GM19455 (cell line): ENCODE results near the gene COX5B.
"Not testable (repeated sequence)": the region's sequence is repeated elsewhere in the genome, so short reads cannot be mapped to it uniquely, and the experiment has no call there.

Experiments
- ATAC-seq: cut with Tn5 transposase; IDR thresholded peaks from one replicate; pipeline ENCODE4 v1.9.1; 2021; ENCODE audit not compliant: unreplicated experiment

COX5B gene, protein sequence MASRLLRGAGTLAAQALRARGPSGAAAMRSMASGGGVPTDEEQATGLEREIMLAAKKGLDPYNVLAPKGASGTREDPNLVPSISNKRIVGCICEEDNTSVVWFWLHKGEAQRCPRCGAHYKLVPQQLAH

DNA sequence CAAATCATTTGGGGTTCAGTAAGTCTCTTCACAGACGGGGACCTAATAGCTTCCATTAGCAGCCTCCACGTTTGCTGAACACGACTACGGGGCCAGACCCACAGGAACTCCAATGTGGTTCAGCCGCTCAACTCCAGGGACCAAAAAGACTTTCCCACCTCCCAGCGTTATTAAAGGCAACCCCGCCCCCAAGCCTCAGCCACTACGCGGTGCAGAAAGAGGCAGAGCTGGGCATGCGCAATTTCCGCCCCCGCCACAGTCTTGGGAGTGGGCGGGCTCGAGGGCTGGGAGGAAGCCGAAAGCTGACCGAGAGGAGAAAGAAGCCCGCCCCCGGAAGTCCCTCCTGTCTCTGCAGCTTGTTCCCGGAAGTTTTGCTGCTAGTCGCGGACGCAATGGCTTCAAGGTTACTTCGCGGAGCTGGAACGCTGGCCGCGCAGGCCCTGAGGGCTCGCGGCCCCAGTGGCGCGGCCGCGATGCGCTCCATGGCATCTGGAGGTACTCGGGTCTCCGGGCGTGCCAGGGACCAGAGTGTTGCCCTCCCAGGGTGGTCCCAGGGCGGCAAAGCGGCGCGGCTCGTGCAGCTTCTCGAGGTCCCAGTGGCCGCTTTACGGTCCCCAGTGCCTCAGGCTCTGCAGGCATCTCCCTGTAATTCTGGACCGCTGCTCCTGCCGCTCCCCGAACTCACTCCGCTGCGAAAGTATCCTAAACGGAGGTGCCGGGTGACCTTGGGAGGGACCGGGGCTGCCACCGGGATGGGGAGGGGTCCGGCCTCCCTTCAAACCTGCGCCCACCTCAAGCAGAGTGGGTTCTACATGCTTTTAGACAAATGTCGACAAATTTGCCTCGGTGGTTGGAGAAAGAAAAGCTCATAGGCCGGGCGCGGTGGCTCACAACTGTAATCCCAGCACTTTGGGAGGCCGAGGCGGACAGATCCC is at the start of gene COX5B:
TSS of gene COX5B (plus strand) at position 368 of the 935 bp plus-strand sequence. CDS start at position 393, 25 bp downstream.
- ATAC-seq, result peak; percentile 95

DNA sequence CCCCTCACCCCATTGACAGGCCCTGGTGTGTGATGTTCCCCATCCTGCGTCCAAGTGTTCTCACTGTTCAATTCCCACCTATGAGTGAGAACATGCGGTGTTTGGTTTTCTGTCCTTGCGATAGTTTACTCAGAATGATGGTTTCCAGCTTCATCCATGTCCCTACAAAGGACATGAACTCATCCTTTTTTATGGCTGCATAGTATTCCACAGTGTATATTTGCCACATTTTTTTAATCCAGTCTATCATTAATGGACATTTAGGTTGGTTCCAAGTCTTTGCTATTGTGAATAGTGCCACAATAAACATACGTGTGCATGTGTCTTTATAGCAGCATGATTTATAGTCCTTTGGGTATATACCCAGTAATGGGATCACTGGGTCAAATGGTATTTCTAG is 49.7 kb upstream of the COX5B start:
- ATAC-seq, result not testable (repeated sequence)

DNA sequence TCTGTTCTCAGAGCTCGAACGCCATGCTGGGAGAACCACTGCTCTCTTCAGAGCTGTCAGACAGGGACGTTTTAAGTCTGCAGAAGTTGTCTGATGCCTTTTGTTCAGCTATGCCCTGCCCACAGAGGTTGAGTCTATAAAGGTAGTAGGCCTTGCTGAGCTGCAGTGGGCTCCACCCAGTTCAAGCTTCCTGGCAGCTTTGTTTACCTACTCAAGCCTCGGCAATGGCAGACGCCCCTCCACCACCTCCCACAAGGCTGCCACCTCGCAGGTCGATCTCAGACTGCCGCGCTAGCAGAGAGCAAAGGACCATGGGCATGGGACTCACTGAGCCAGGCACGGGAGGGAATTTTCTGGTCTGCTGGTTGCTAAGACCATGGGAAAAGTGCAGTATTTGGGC is 44.3 kb upstream of the COX5B start:
- not testable (repeated sequence) for ATAC-seq

DNA sequence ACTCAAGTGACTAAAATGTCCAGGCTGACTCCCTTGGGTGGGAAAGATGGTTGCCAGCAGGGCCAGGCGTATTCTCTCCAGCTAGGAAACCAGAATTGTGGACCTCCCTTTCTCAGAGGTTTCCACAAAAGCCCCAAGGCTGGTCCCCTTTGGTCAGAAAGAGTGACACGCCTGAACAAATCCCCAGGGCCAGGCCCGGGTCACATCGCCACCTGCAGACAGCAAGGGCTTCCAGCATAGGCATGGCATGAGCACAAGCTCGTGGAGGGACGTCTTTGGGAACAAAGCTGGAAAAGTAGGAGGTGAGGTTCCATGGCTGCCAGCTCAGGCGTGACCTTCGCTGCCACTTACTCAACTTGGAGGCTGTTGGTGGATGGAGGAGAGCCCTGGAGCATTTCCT is 40.8 kb upstream of the COX5B start:
- not testable (repeated sequence) for ATAC-seq

DNA sequence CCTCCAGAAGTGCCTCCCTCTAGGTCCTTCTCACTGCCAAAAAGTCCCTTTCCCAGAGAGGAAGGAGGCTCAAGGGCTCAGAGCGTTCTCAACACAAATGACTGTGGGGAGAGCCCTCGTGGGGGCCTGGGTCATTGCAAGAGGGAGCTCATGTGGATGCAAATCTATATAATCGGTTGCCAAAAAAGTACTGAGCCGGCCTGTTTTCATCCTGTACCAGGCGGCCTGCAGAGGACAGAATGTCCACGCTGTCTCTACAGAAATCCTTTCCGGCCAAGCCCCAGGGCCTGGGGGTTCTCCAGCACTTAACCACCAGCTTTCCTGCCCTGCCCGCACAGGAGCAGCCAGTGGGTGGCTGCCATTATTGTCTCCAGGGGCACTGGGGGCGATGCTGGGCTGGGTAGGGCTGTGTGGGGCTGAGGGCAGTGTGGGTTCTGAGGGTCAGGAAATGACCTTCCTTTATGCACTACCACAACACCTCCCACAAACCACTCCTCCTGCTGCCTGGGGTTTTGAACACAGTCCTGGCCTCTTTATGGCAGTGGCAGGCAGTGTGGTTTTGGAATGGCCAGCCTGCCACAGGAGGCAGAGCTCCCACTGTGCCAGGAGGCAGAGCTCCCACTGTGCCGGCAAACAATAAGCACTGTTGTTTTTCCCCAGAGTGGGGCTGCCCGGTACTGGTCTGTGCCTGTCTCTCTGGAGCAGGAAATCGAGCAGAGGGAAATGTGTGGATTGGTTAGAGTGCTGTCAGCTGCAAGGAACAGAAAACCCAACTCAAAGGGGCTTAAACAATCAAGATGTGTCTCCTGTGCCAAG is 40.1 kb upstream of the COX5B start:
- not testable (repeated sequence) for ATAC-seq

DNA sequence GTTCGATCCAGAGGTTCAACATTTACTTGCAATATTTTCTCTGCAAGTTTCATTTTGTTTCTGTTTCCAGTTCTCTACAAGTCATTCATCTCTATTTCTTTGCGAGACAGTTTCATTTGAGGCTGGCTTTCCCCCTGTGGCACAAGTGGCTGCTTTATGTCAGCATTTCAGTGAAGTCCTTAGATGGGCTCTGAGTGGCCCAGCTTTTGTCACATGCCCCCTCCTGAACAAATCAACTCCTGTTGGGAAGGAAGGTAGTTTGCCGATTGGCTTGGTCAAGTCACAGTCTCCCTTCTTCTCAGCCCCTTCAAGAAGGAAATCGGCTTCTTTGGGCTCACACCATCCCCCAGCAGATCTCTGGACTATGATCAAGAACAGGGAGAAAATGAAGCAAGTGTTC is 37.1 kb upstream of the COX5B start:
- not testable (repeated sequence) for ATAC-seq

DNA sequence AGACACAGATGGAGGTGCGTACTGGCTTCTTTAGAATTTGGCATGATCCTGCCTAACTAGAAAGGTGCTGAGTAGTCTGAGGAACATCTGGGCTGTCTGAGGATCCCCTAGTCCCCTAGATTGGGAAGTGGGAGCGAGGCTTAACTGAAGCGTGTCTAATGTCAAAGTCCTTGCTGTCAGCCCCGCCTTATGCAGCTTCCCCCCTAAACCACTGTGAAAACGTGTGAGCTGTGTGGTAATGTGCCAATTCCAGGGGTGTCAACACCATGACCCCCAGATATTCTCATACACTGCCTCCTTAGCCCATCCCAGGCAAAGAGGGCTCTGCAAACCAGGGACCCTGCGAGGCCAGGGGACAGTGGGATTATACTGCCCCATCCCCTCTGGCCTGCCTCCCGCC is 34.0 kb upstream of the COX5B start:
- ATAC-seq, result not testable (repeated sequence)

DNA sequence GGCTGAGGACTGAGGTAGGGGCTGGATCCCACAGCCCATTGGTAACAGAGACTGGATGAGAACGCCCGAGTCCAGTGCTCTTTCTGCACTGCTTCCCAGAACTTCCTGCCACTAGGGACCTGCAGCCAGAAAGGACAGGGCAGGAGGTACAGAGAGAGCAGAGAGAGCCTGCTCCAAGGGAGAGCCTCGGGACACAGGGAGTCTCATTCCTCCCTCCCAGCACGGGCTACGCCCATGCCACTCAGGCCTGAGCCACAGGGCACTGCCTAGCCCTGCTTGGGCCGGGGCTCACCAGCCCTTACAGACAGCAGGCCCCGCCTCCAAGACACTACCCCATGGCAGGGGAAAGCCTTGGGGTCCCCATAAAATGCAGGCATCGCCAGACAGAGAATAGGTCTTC is 30.1 kb upstream of the COX5B start:
- ATAC-seq, result not testable (repeated sequence)

DNA sequence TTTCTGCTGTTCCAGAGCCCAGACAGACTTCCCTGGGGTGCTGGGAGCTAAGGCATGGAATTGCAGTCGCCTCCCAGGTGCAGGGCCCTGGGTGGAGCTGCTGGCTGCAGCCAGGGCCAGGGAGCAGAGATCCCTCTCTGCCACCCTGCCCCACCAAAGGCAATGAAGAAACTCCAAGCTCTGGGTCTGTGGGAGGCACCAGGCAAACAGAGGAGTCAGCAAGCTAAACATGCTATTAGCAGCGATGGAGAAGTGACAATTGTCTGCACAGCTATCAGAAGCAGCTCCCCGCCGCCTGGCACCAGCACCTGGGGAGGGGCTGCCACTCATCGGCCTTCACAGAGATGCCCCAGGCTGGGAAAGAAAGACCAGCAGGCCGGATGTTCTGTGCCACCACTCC is 28.0 kb upstream of the COX5B start:
- no peak for ATAC-seq

DNA sequence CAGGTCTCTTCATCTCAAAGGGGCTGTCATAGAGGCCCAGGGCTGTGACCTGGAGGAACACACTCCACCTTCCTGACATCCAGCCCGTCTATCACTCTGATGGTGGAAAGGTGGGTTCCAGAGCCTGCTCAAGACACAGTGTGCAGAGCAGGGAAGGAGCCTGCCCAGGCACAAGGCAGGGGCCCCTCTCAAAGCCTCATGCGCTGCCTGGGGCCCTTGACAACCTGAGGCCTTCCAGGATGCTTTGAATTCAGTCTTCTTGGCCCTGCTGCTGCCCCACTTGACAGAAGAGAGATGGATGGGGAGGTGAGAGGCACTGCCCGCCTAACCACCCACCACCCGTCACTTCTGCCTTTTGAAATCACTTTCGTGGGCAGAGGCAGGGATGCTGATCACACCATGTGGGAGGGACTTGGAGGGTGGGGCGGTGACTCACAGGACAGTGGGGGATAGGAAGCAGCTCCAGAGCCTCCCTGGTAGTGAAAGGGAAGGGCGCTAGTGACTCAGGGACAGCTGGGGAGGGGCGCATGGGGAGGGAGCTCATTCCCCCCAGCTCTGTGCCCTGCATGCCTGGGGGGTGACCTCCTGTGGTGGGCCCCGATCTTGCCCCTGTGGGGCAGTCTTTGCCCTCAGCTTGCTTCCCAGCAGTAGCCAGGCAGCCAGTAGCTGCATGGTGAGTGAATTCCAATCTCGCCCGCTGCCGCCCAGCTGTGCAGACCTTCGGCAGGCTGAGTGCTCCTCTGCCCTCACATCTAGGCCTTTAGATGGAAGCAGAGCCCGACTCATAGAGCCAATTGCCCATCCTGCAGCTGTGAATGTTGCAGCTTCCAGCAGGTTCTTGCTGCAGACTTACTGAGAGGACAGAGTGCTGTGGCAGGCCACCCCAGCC is 26.7 kb upstream of the COX5B start:
- not testable (repeated sequence) for ATAC-seq

DNA sequence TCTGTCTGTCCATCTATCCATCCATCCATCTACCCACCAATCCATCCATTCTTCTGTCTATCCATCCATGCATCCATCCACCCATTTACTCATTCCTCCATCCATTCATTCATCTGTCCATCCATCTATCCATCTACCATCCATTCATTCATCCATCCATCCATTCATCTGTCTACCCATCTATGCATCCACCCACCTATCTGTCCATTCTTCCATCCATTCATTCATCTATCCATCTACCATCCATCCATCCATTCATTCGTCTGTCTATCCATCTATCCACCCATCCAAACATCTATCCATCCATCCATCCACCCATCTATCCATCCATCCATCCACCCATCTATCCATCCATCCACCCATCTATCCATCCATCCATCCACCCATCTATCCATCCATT is 25.4 kb upstream of the COX5B start:
- not testable (repeated sequence) for ATAC-seq

DNA sequence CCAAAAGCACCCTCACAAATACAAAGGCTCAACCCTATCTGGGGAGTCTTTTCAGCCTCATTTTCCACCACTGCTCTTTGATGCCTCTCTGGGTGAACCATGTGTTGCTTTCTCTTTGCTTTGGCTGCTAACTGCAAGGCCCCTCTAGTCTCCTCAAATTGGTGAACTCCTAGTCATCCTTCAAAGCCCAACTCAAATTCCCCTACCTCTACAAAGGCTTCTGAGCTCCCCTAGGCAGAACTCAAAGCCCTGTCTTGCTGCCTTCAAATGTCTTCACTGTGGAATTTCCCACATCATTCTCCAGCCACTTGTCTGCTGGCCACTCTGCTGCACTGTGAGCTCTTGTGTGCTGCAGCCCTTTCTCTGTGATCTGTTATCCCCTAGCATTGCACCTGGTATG is 22.9 kb upstream of the COX5B start:
- not testable (repeated sequence) for ATAC-seq

DNA sequence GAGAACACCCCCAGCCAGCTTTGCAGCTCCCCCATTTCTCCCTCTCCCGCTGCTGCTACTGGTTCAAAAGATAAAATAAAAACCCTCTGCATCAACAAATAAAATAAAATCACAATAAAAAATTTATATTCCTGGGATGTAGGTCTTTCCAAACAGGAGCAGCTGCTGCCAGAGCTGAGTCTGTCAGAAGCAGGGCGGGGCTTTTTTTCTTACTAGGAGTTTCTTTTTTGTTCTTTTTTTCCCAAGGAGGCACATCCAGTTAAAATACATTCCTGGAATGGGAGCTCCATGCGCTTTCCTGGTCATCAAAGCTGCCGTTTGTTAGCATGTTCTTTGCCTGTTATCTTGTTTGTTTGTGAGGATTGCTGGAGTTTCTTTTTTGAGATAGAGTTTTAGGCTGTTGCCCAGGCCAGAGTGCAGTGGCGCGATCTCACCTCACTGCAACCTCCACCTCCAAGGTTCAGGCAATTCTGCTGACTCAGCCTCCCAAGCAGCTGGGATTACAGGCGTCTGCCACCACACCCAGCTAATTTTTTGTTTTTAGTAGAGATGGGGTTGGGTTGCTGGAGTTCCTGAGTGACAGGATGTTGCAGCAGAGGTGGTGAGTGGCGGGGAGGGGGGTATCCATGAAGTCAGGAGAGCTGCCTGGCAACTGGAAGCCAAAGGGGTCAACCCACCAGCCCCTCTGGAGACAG is 20.4 kb upstream of the COX5B start:
- not testable (repeated sequence) for ATAC-seq

DNA sequence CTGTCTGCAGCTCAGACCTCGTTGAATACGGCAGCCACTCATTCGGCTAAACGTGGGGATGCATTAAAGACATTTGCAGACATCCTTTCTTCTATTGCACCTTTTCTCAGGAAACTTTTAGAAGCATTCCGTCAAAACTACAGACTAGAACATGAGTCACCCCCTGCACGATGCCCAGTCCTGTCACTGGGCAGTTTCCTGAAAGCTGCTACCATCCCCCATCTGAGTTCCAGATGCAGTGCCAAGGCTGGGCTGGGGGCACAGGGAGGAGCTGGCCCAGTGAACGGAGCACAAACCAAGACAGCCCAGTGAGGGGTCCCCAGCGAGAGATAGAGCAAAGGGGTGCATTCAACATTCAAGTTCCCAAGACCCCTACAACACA is 19.8 kb upstream of the COX5B start:
- ATAC-seq, result not testable (repeated sequence)

DNA sequence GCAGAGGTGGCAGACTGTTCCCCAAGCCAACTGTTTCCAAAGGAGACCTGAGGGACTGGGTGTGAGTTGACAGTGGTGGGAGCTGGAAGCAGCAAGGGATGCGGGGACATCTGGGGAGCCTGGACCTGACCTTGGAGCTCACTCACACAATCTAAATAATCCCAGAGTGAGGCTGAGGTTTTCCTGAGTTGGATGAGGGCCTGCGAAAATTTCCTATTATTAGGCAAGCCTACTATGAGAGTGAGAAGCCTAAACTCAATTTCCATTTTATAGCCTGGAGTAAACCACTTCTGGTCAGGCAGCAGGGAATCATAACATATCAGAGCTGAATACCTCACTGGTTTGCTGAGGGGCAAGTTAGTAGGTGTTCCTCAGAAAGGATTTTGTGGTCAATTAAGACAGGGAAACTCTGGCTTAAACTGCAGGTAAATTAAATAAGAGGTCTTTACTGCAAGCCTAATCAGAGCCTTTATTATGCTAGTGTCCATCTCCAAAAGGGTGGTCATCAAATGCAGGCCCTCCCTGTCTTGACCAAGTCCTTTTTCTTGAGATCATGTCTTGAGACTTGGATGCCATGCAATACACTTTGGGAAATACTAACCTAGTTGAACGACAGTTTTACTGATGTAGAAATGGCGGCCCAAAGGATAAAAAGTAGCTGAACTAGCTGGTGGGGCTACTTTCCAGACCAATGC is 1.7 kb upstream of the COX5B start:
- no peak for ATAC-seq

DNA sequence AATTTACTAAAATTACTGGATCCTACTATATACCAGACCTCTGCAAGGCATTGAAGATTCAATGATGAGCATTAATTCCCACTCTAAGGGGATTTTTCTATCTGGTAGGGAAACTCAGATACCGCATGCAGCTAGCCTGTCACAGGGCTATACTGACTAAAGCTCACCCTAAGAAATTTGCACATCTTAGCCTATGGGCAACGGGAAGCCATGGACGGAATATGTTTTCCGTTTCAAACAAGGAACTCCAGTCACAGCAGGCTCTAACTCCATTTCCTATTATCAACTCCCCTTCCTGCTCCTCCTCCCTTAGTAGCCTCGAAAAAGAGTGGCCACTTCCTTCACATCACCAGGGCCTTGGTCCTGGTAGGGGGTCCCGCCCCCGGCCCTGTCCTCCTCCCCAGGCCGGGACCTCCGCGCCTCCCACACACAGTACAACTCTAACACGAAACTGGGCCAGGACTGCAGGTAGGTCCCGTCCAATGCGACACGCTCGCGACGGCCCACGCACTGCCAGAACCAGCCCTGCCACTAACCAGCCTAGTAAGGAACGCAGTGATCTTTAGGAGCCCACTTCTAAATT is 659 bp upstream of the COX5B start:
- ATAC-seq, result peak; percentile 34

DNA sequence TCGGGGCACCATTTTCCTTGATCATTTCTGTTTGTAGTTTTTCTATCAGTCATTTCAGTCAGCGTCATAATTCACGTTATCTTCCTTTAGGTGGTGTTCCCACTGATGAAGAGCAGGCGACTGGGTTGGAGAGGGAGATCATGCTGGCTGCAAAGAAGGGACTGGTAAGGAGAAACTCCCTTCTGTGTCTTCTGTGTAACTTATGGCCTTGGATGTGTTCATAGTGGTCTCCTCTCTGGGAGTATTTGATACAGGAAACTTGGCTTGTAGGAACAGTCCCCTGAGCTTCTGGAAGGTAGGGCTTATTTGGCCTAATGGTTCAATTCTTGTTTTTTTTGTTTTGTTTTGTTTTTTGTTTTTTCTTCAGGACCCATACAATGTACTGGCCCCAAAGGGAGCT is 1.1 kb downstream of the COX5B start:
- no peak for ATAC-seq

DNA sequence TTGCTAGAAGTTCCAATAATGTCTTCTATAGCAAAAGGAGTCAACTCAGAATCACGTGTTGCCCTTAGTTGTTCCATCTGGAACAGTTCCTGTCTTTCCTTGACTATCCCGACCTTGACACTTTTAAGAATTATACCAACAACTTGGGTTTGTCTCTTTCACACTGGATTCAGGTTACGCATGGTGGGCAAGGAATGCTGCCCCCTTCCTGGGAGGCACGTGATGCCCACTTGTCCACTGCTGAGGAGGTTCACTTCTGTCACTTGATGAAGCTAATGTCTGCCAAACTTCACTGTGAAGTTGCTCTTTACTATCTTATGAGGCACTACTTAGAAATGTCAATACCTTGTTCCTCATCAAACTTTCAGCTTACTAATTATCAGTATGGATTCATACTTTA is 5.3 kb downstream of the COX5B start:
- no peak for ATAC-seq

DNA sequence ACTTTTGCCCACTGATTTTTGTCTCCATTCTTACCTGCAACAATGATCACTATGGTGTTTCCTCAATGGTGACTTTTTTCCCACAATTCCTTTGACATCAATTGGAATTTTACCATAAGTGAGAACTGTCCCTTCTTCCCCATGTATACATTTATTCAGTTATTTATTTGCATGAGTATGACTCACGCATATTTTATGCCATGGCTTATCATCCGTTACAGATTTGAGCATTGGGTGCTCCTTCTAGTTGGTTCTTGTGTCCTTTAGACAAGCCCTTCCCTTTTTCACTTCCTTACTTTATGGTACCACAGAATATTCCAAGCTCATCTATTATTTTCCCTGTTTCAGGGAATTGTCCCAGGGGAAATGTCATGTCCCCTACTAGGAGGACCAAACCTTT is 7.6 kb downstream of the COX5B start:
- ATAC-seq, result no peak
